IPS-15b (cell line): ENCODE measurements around the gene CGB3.
A peak's percentile ranks its signal among the peaks of the same experiment; 100 is the strongest.
"Not testable (repeated sequence)": the region's sequence is repeated elsewhere in the genome, so short reads cannot be mapped to it uniquely, and the experiment has no call there.

ENCODE experiments used
- H3K27me3 ChIP-seq: one replicate; pipeline ENCODE4 v1.6.1; 2013; ENCODE audit warnings: low read length; ENCODE audit not compliant: control insufficient read depth, insufficient read depth
- H3K36me3 ChIP-seq: one replicate; pipeline ENCODE4 v1.6.1; 2013; ENCODE audit warnings: low read length; ENCODE audit not compliant: control insufficient read depth, insufficient read depth
- H3K4me1 ChIP-seq: one replicate; pipeline ENCODE4 v1.6.1; 2013; ENCODE audit warnings: mild to moderate bottlenecking, low read length; ENCODE audit not compliant: control insufficient read depth, insufficient read depth
- H3K4me3 ChIP-seq: one replicate; pipeline ENCODE4 v1.5.1; 2013; ENCODE audit warnings: low read depth, low read length
- H3K9ac ChIP-seq: one replicate; pipeline ENCODE4 v1.6.1; 2013; ENCODE audit warnings: low read depth, mild to moderate bottlenecking, low read length
- H3K9me3 ChIP-seq: one replicate; pipeline ENCODE4 v1.6.1; 2013; ENCODE audit warnings: mild to moderate bottlenecking, low read length; ENCODE audit not compliant: control insufficient read depth, insufficient read depth

The CGB3 gene

GRCh38 chr19:49020342-49020741, 3.8 kb downstream of the CGB3 start:
- Histone ChIP-seq H3K9ac (no peak overlapping the region), H3K4me1 (peaks cover 9% of the 10 kb centered on the region), H3K27me3 (peaks cover 30% of the 10 kb centered on the region), H3K4me3 (peak overlapping the region; percentile 30), H3K36me3 (peaks cover 10% of the 10 kb centered on the region), H3K9me3 (no peaks in the 10 kb centered on the region)

- H3K4me1 ChIP-seq = peaks cover 9% of the 10 kb centered on the region
- H3K4me3 ChIP-seq = peak overlapping the region; percentile 53
- H3K9ac ChIP-seq = no peak overlapping the region
Observed at GRCh38 chr19:49019242-49019932, 4.7 kb downstream of the CGB3 start.

GRCh38 chr19:49018388-49019241, 5.5 kb downstream of the CGB3 start:
- H3K4me3 ChIP-seq = peak overlapping the region; percentile 50
- H3K36me3 ChIP-seq = peaks cover 25% of the 10 kb centered on the region
- peaks cover 30% of the 10 kb centered on the region for H3K27me3 ChIP-seq
- H3K4me1 ChIP-seq, H3K9ac ChIP-seq, H3K9me3 ChIP-seq: not testable (repeated sequence)

More at GRCh38 chr19:49019242-49019932, 4.7 kb downstream of the CGB3 start:
- H3K9me3 ChIP-seq = no peaks in the 10 kb centered on the region
- peaks cover 30% of the 10 kb centered on the region for H3K27me3 ChIP-seq
- H3K36me3 ChIP-seq = peaks cover 18% of the 10 kb centered on the region

GRCh38 chr19:49017666-49018351, 6.3 kb downstream of the CGB3 start:
- H3K4me3 ChIP-seq = peak overlapping the region; percentile 50
- peaks cover 9% of the 10 kb centered on the region for H3K4me1 ChIP-seq
- peaks cover 30% of the 10 kb centered on the region for H3K27me3 ChIP-seq
- peaks cover 25% of the 10 kb centered on the region for H3K36me3 ChIP-seq
- no peaks in the 10 kb centered on the region for H3K9me3 ChIP-seq
- H3K9ac ChIP-seq = peak overlapping the region; percentile 24

GRCh38 chr19:49017041-49017665, 7.0 kb downstream of the CGB3 start, which contains the start of gene LHB:
TSS of gene LHB (minus strand) at chr19:49017091. CDS start at chr19:49017081, 10 bp downstream.
- peak within 1 kb of the TSS; percentile 24 for H3K9ac ChIP-seq
- peaks cover 9% of the 10 kb centered on the region for H3K4me1 ChIP-seq
- peak within 1 kb of the TSS; percentile 50 for H3K4me3 ChIP-seq
- peaks cover 29% of the 10 kb centered on the region for H3K36me3 ChIP-seq
- H3K9me3 ChIP-seq = no peaks in the 10 kb centered on the region
- H3K27me3 ChIP-seq = peaks cover 30% of the 10 kb centered on the region

- Histone ChIP-seq H3K9me3 (no peaks in the 10 kb centered on the region), H3K4me1 (peaks cover 9% of the 10 kb centered on the region), H3K9ac (no peak overlapping the region), H3K36me3 (peaks cover 38% of the 10 kb centered on the region), H3K4me3 (no peak overlapping the region), H3K27me3 (peaks cover 24% of the 10 kb centered on the region)
Observed at GRCh38 chr19:49016067-49016839, 7.9 kb downstream of the CGB3 start.

- H3K27me3 ChIP-seq = peaks cover 13% of the 10 kb centered on the region
- no peak overlapping the region for H3K9ac ChIP-seq
- H3K4me3 ChIP-seq = no peak overlapping the region
- H3K9me3 ChIP-seq = no peaks in the 10 kb centered on the region
- H3K36me3 ChIP-seq = peaks cover 50% of the 10 kb centered on the region
- peaks cover 3% of the 10 kb centered on the region for H3K4me1 ChIP-seq
Observed at GRCh38 chr19:49014870-49015255, 9.3 kb downstream of the CGB3 start.

- peaks cover 3% of the 10 kb centered on the region for H3K4me1 ChIP-seq
- no peak overlapping the region for H3K9ac ChIP-seq
- H3K36me3 ChIP-seq = peaks cover 56% of the 10 kb centered on the region
- H3K9me3 ChIP-seq = no peaks in the 10 kb centered on the region
- no peak overlapping the region for H3K4me3 ChIP-seq
- peaks cover 13% of the 10 kb centered on the region for H3K27me3 ChIP-seq
Observed at GRCh38 chr19:49014123-49014869, 9.8 kb downstream of the CGB3 start.

GRCh38 chr19:49011194-49011593, 12.9 kb downstream of the CGB3 start:
- Histone ChIP-seq H3K27me3 (no peaks in the 10 kb centered on the region), H3K4me3 (no peak overlapping the region), H3K36me3 (peaks cover 68% of the 10 kb centered on the region), H3K4me1 (no peaks in the 10 kb centered on the region), H3K9ac (no peak overlapping the region), H3K9me3 (no peaks in the 10 kb centered on the region)

- Histone ChIP-seq H3K9ac (no peak overlapping the region), H3K36me3 (peaks cover 66% of the 10 kb centered on the region), H3K4me1 (no peaks in the 10 kb centered on the region), H3K9me3 (no peaks in the 10 kb centered on the region), H3K4me3 (no peak overlapping the region), H3K27me3 (no peaks in the 10 kb centered on the region)
Observed at GRCh38 chr19:49010453-49010852, 13.7 kb downstream of the CGB3 start.
